ENCODE data around the gene IQGAP2.

- TF ChIP-seq POLR2A (IDR thresholded peaks at IDR 0.05; ENCODE audit: low read length) (no peak), GATA1 (IDR thresholded peaks at IDR 0.05; ENCODE audit: low read depth, low read length) (no peak)
These were observed 118.2 kb downstream of the IQGAP2 start for GRCh38 chr5:76521240-76521758.

All from erythroblast (primary cell).